Activated gamma-delta T cell treated with Interleukin-2 at 50 U/mL for 16 hours (primary cell): ENCODE data around the gene ZNF541.
A peak's percentile ranks its signal among the peaks of the same experiment; 100 is the strongest.
"Not testable (repeated sequence)": the region's sequence is repeated elsewhere in the genome, so short reads cannot be mapped to it uniquely, and the experiment has no call there.

Experiments used
- DNase-seq: peaks from one replicate; pipeline ENCODE4 v3.0.0-alpha.2; 2020

Gene ZNF541

GRCh38 chr19:47598407-47599349 is 25.7 kb upstream of the ZNF541 start:
- no peak for DNase-seq

DNA sequence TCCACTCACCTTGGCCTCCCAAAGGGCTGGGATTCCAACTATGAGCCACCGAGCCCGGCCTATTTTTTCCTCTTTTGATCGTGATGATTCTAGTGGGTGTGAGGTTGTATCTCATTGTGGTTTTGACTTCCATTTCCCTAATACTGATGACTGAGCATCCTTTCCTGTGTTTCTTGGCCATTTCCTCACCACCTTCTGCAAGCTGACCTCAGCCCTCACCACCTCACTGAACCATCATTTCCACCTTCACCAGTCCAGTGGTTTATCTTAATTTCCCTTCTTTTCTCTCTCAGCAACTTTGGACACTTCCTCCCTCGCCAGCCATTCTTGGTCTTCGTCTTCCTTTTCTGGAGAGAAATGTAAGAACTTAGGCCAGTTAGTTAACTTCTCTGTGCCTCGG is 23.0 kb upstream of the ZNF541 start:
- no peak for DNase-seq

GRCh38 chr19:47593860-47594259 is 20.9 kb upstream of the ZNF541 start:
- no peak for DNase-seq

DNA sequence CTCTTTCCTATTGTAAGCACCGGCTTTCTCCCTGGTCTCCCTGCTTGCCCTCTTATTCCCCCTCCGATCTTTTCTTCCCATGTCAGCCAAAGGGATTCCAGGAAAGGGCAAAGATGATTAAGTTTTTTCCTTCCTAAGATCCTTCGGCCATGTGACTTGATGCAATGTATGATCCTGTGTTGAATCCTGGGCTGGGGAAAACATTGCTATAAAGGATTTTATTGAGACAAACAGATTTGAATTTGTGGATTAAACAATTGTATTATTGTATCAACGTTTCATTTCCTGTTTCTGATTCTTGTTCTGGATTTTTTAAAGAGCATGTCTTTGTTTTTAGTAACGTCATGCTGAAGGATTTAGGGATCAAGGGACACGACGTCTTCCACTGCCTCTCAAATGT is 16.9 kb upstream of the ZNF541 start:
- no peak for DNase-seq

DNA sequence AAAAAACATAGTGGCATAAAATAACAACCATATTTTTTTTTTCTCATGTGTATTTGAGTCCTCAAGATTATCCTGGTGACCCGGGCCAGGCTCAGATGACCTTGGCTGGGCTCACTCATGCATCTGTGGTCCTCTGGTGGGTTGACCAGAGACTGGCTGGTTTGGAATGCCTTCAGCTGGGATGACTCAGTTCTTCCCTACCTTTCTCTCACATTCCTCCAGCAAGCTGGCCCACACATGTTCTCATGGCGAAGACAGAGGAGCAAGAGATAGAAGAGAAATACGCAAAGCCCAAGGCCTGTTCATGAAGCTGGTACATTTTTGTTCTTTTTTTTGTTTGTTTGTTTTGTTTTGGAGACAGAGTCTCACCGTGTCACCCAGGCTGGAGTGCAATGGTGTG is 14.3 kb upstream of the ZNF541 start:
- DNase-seq, result no peak

DNA sequence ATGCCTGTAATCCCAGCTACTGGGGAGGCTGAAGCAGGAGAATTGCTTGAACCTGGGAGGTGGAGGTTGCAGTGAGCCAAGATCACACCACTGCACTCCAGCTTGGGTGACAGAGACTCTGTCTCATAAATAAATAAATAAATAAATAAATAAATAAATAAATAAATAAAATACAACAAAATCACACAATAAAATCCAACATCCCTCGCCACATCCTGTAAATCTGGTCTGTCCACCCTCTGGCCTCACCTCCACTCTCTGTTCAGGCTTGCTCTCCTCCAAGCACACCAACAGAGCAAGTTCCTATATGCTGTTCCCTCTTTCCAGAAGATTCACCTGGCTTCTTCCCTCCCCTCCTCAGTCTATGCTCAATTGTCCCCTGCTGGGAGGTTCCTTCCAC is 10.2 kb upstream of the ZNF541 start:
- not testable (repeated sequence) for DNase-seq

DNA sequence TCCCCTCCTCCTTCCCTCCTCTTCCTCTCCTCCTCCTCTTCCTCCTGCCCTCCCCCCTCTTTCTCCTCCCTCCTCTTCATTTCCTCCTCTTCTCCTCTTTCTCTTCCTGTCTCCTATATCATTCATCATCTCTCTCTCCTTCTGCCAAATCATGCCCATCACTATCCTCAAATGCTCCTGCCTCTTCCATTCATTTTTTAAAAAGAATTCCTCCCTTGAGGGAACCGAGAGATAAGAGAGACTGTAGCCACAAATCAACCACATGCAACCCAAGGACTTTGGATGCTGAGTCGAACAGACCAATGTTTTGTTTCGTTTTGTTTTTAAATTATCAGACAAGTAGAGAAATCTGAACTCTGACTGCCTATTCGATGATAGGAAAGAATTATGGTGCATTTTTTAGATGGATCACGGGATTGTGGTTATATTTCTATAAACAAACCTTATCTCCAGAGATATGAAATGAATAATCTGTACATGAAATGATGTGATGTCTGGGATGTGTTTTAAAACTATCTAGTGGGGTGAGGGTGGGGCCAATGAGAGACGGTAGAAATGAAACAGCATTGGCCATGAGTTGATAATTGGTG is 9.5 kb upstream of the ZNF541 start:
- DNase-seq, result no peak

DNA sequence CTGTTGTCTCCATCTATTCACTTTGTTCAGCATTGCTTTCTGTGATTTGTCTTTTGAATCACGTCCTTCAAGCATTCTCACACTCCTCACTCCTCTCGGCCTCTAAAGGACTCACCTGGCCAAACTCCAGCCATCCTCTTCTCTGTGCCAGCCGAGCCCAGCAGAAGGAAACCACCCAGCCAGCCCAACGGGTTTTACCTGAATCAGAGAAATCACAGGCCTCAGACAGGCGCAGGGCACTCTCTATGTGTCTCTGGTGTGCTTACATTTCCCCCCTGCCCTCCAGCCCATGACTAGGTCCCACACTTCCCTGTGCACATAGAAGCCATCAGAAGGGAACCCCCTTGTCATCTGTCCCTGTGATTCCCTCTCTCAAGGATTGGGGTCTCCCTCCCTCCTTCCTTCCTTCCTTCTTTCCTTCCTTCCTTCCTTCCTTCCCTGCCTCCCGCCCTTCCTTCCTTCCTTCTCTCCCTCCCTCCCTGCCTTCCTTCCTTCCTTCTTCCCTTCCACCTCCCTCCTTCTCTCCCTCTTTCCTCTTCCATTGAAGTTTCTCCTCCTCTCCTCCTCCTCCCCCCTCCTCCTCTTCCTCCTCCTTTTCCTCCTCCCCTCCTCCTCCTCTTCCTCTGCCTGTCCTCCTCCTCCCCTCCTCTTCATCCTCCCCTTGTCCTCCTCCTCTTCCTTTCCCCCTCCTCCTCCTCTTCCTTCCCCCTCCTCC is 8.8 kb upstream of the ZNF541 start:
- DNase-seq, result no peak

- DNase-seq, result no peak
Observed at GRCh38 chr19:47580397-47580796, 7.4 kb upstream of the ZNF541 start.

DNA sequence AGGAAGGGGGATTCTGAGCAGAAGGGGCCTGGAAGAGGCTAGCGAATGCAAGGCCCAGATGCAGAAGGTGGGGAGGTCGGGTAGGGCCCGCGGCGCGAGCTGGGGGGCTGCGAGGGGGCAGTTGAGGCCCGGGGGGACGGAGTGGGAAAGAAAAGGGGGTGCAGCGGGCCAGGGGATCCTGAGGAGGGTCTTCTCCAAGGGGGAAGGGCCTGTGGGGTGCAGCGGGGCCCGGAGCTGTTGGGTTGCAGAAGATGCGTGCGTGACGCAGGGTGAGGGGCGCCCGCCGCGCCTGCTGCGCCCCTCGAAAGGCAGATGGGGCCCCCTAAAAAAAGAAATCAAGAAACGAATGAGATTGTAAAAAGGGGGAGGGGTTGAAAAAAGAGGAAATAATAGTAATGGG is 313 bp downstream of the ZNF541 start:
- no peak for DNase-seq

DNA sequence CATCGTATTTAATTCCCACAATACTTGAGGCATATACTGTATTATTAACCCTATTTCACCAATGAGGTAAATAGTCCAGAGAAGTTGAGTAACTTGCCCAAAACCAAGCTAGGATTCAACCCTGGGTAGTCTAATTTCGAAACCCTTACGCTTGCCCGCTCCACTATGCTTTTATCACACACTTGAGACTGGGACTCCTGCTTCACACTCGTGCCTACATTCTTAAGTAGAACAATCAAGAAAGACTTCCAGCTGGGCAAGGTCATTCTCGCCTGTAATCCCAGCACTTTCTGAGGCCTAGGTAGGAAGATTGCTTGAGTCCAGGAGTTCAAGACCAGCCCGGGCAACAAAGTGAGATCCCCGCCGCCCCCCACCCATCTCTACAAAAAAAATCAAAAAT is 3.6 kb downstream of the ZNF541 start:
- no peak for DNase-seq

- DNase-seq, result no peak
Observed at GRCh38 chr19:47564081-47564480, 8.9 kb downstream of the ZNF541 start.

GRCh38 chr19:47561440-47562057 is 11.4 kb downstream of the ZNF541 start:
- DNase-seq, result no peak

DNA sequence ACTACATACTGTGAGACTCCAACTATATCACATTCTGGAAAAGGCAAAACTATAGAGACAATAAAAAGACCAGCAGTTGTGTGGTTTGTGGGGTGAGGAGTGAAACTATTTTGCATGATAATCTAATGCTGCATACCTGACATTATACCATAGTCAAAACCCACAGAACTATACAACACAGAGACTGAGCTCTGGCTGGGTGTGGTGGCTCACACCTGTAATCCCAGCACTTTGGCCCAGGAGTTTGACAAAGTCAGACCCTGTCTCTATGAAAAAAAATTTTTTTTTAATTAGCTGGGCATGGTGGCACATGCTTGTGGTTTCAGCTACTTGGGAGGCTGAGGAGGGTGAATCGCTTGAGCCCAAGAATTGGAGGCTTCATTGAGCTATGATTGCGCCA is 11.9 kb downstream of the ZNF541 start:
- DNase-seq, result no peak

DNA sequence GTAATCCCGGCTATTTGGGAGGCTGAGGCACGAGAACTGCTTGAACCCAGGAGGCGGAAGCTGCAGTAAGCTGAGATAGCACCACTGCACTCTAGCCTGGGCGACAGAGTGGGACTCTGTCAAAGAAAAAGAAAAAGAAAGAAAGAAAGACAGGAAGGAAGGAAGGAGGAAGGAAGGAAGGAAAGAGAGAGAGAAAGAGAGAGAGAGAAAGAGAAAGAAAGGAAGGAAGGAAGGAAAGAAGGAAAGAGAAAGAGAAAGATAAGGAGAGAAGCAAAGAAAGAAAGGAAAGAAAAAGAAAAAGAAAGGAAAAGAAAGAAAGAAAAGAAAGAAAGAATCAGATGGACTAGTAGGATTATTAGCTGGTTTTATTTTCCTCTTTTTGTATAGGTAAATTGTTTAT is 22.8 kb downstream of the ZNF541 start:
- no peak for DNase-seq

- DNase-seq, result no peak
Observed at GRCh38 chr19:47549261-47549862, 23.6 kb downstream of the ZNF541 start.

DNA sequence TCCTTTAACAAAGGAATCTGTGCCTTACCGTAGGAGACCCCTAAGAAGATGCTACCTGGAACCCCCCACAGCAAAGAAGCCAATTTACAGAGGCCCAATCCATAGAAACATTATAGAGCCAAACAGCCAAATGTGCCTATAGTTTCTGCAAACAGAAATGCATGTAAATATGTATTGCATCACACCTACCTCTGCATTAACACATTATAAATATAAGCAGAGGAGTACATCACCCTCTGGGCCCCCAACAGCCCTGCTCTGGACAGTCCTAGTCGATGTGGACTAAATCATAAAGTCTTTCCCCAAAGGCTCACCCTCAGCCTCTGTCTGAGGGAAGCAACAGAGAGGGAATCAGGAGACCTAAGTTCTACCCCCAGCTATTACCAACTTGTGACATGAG is 25.7 kb downstream of the ZNF541 start:
- DNase-seq, result no peak

- no peak for DNase-seq
Observed at GRCh38 chr19:47545061-47545948, 27.6 kb downstream of the ZNF541 start.

- no peak for DNase-seq
Observed at GRCh38 chr19:47544476-47544875, 28.5 kb downstream of the ZNF541 start.

- no peak for DNase-seq
Observed at GRCh38 chr19:47544075-47544474, 28.9 kb downstream of the ZNF541 start.

- DNase-seq, result no peak
Observed at GRCh38 chr19:47542030-47542475, 30.9 kb downstream of the ZNF541 start.

- peak; percentile 47 for DNase-seq
Observed at GRCh38 chr19:47541518-47541917, 31.4 kb downstream of the ZNF541 start.
